NOMO-1 treated with dmso at 0.1 percent for 144 hours (cell line): Measurements from ENCODE around the gene OSGEP.

Experiments
- DNase-seq: peaks from one replicate; lab custom pipeline; 2025; ENCODE audit not compliant: unreplicated experiment; lab: John Stamatoyannopoulos, UW

OSGEP gene

GRCh38 chr14:20454516-20455354 lies at the start of gene OSGEP, which contains the start of gene APEX1:
Gene OSGEP, minus strand, starts transcription at chr14:20454812. Its CDS starts 129 bp downstream, at chr14:20454683.
Gene APEX1, plus strand, starts transcription at chr14:20455226. Its CDS starts 420 bp downstream, at chr14:20455646.
- peak; percentile 98 for DNase-seq

GRCh38 chr14:20503898-20504297 lies 49.3 kb upstream of the OSGEP start:
- no peak for DNase-seq

- no peak for DNase-seq
These were observed 46.7 kb upstream of the OSGEP start for GRCh38 chr14:20501346-20501745.

GRCh38 chr14:20499881-20500280 lies 45.3 kb upstream of the OSGEP start:
- DNase-seq: no peak

GRCh38 chr14:20499108-20499507 lies 44.5 kb upstream of the OSGEP start:
- no peak for DNase-seq

GRCh38 chr14:20498622-20499021 lies 44.0 kb upstream of the OSGEP start:
- DNase-seq: peak; percentile 28

- DNase-seq: peak; percentile 29
These were observed 40.5 kb upstream of the OSGEP start for GRCh38 chr14:20494935-20495766.

GRCh38 chr14:20493634-20494033 lies 39.0 kb upstream of the OSGEP start:
- DNase-seq: peak; percentile 44

- no peak for DNase-seq
These were observed 37.9 kb upstream of the OSGEP start for GRCh38 chr14:20492486-20492885.

GRCh38 chr14:20490563-20490962 lies 36.0 kb upstream of the OSGEP start:
- no peak for DNase-seq

- DNase-seq: peak; percentile 55
These were observed 34.7 kb upstream of the OSGEP start for GRCh38 chr14:20489093-20489994.

GRCh38 chr14:20487396-20487725 lies 32.7 kb upstream of the OSGEP start:
- DNase-seq: no peak

- no peak for DNase-seq
These were observed 32.2 kb upstream of the OSGEP start for GRCh38 chr14:20486684-20487395.

- DNase-seq: no peak
These were observed 31.3 kb upstream of the OSGEP start for GRCh38 chr14:20485900-20486299.

GRCh38 chr14:20482382-20482781 lies 27.8 kb upstream of the OSGEP start:
- no peak for DNase-seq

- no peak for DNase-seq
These were observed 24.3 kb upstream of the OSGEP start for GRCh38 chr14:20478894-20479293.

GRCh38 chr14:20477211-20477876 lies 22.7 kb upstream of the OSGEP start:
- no peak for DNase-seq

GRCh38 chr14:20476776-20477175 lies 22.2 kb upstream of the OSGEP start:
- DNase-seq: no peak

- no peak for DNase-seq
These were observed 18.0 kb upstream of the OSGEP start for GRCh38 chr14:20472536-20473169.

- no peak for DNase-seq
These were observed 15.9 kb upstream of the OSGEP start for GRCh38 chr14:20470603-20470901.
